ENCODE measurements around the gene CCDC138.

CCDC138 gene

GRCh38 chr2:108898315-108899082, 111.9 kb downstream of the CCDC138 start:
- no peak for DNase-seq

GRCh38 chr2:108904680-108905079, 118.1 kb downstream of the CCDC138 start:
- no peak for DNase-seq

DNA sequence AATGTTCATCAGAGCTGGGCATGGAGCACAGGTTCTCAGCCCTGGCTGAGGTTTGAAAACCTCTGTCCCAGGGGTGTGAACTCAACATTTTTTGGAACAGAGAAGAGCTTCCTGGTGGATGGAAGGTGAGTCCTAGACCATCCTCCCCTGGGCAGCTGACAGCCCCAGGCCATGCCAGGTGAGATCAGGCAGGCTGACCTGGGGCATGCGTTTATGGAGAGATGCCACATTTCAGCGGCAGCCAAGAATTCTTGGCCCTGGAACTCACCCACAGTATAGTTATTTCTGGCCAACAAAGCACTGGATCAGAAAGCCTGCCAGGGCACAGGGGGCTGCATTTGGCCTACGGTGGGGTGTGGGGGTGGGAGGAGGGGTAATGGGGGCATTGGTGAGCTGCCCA, 118.6 kb downstream of the CCDC138 start:
- DNase-seq = no peak

- DNase-seq = no peak
Observed at GRCh38 chr2:108905906-108906305, 119.3 kb downstream of the CCDC138 start.

DNA sequence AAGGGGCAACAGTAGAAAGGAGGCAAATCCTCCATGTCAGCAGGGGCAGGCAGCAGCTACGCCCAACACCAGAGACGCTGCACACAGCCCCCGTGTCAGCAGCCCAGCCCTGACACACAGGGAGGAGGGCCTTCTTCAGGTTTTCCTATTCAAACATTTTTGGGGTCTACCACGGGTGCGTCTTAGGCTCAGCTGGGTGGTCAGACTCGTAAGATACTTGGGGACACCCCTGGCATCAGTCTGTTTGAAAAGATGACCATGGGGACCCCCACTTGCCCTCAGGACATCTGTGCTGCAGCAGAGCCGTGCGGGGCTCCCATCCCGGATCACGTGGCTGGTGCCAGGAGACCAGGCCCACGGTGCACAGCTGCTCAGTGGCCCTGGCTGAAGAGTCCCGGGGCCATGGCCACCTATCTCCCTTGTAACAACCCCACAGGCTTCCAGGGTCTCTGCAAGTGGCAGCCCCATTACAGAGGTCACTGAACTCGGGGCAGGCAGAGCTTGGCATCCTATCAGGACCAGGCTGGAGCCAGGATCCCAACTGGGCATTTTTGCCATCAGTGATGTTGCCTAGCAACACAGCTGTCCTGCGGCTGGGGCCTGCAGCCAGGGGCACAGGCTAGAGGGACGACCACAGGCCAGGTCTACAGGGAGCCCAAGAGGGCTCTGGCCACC, 120.0 kb downstream of the CCDC138 start:
- no peak for DNase-seq

GRCh38 chr2:108907822-108908712, 121.5 kb downstream of the CCDC138 start:
- DNase-seq = no peak

DNA sequence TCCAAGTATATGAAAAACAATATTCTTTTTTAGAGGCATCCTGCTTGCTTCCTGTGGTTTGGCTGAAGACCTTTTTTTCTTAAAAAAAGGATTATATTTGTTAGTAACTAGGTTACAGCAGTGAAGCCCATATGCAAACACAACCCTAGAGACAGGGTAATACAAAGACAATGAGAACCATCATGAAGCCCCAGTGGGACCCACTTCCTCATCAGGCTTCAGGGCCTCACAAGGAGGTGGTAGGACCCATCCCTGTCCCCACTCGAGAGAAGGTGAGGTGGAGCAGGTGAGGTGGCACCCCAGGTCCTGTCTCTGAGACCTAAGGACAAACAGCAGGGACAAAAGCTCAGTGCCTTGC, 122.1 kb downstream of the CCDC138 start:
- DNase-seq = no peak

DNA sequence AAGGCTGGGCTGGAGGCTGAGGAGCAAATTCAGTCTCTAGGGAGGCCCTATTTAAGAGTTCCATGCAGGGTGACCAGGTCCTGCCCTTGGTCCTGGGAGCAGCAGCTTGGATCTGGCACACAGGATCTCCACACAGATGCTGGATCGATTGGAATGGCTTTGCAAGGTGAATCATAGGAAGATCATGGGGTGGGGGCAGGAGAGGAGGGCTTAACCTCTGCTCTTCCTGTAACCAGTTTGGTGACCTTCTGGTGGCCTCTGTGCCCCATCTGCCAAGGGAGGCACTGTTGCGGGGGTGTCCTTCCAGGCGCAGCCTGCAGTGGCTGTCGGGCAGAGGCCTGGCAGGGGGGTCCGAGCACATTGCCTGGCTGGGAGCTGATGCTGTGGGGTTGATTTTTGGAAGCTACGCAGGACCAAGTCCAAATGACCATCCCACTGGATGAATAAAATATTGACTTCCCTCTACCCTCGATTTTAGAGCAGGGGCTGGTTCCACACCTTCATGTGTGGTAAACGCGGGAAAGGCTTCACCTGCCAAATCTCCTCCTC, 122.8 kb downstream of the CCDC138 start:
- DNase-seq = no peak

GRCh38 chr2:108910011-108910431, 123.5 kb downstream of the CCDC138 start:
- DNase-seq = no peak

GRCh38 chr2:108910541-108911396, 124.2 kb downstream of the CCDC138 start:
- DNase-seq = no peak

- no peak for DNase-seq
Observed at GRCh38 chr2:108911401-108911800, 124.8 kb downstream of the CCDC138 start.

- DNase-seq = no peak
Observed at GRCh38 chr2:108911807-108912628, 125.4 kb downstream of the CCDC138 start.

GRCh38 chr2:108912629-108912902, 126.0 kb downstream of the CCDC138 start:
- DNase-seq = no peak

DNA sequence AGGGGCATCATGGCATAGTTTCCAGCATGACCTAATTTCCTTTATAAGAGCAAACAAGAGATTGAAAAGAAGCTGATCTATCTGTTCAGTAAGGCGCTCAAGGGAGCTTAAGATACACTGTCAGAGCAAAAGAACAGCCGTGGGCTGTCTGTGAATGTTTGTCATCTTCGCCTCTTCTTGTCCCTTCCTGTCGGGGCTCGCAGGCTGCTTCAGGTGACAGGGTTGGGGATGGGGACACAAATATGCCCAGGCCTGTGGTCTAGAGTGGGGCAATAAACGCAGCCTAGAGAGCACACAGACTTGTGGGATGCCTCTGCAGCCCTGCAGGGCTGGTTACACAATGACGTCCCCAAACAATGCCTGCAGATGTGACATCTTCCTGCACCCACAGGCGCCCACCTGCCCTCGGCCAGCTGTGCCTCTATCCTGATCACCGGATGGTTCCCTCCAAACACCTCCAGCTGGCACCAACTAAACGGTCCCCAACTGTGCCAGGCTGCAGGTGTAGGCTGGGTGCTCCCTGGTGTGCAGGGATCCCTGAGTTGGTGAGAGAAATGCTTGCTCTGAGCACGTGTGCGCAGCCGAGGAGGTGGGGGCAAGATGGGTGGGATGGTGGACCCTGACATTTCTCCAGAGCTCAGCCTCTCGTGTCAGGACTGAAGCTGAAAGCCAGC, 129.7 kb downstream of the CCDC138 start:
- DNase-seq = no peak

- DNase-seq = no peak
Observed at GRCh38 chr2:108916796-108917421, 130.3 kb downstream of the CCDC138 start.

DNA sequence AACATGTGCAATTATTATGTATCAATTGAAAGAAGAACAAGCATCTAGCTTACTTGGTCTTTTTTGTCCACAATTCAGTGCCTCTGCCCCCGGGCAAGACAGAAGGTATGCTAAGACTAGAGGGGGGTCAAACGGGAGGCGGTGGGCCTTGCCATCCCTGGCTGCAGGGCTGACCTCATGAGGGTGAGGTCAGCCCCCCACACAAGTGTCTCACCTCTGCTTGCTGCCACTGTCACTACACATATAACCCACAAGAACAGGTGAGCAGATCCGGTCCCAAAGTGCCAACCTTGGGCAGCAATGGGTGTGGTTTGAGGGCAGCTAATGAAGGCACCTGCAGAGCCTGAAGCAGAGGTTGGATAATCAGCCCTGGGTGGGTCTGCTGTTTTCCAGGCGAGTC, 131.0 kb downstream of the CCDC138 start:
- no peak for DNase-seq

- DNase-seq = no peak
Observed at GRCh38 chr2:108918156-108918874, 131.7 kb downstream of the CCDC138 start.

GRCh38 chr2:108918941-108919341, 132.4 kb downstream of the CCDC138 start:
- no peak for DNase-seq

DNA sequence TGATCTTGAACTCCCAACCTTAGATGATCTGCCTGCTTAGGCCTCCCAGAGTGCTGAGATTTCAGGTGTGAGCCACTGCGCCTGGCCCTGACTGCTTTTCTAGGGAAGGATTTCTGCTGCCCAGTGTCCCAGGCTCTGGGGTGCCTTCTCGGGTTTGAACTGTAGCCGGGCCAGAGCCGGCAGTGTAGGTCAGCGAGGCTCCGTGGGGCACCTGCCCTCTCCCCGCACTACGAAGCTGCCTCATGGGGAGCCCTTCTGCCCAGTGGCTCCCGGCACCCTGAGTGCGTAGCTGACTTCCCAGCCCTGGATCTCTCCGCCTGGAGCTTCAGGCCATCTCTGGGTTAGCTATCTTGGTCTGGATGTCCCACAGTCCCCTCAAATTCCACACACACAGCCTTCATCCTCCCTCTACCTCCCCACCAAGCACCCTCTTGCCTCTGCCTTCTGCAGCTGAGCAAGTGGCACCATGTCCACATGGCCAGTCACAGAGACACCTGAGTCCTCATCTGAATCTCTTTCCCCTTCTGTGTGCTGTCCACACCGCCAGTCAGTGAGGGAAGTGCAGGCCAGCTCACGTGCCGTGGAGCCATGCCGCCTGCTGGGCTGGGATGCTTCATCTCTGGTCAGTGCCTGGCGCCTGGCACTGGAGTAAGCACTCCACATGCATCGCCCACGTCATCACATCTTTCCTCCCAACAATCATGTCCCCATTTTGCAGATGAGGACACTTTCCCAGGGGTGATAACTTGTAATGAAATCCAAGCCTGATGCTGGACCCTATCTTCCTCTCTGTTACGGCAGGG, 133.2 kb downstream of the CCDC138 start:
- DNase-seq = no peak

Data from activated CD4-positive, alpha-beta T cell treated with anti-CD3 and anti-CD28 coated beads, Interleukin-2, amount 50 U/mL, for 48 hours (primary cell).